GM12864 (cell line): Measurements from ENCODE around the gene AMPH.

ENCODE experiments used
- DNase-seq: peaks from one replicate; pipeline ENCODE4 v3.0.0-alpha.2; 2011; ENCODE audit warnings: low read depth
- H3K4me3 ChIP-seq: 2 replicates; pipeline ENCODE4 v1.5.1; 2011; ENCODE audit warnings: mild to moderate bottlenecking, low read depth, low read length, control low read depth
- TF ChIP-seq, protein P1 (sequence below): IDR thresholded peaks from 2 replicates; pipeline ENCODE4 v1.5.1; 2011; ENCODE audit warnings: low read depth, mild to moderate bottlenecking, moderate library complexity, low read length, control low read depth, inconsistent platforms; ENCODE audit errors: missing control alignments

Gene AMPH

DNA sequence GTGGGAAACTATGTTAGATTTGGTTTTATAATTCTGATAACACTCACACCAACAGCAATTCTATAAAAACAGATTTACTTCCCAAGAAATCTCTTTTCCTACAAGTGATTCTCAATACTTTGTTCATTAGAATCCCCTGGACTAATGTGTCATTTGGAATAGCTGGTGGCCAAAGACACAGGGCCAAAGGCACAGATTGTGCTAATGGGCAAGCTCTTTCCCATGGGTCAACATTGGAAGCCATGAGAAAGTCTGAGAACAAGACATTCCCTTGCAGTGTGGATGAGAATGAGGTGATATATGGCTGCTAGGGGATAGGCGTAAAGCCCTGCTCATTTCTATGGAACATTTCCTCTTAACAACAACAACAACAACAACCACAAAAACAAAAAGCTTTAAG is 153.8 kb downstream of the AMPH start:
- DNase-seq, result no peak
- TF ChIP-seq, protein P1, sequence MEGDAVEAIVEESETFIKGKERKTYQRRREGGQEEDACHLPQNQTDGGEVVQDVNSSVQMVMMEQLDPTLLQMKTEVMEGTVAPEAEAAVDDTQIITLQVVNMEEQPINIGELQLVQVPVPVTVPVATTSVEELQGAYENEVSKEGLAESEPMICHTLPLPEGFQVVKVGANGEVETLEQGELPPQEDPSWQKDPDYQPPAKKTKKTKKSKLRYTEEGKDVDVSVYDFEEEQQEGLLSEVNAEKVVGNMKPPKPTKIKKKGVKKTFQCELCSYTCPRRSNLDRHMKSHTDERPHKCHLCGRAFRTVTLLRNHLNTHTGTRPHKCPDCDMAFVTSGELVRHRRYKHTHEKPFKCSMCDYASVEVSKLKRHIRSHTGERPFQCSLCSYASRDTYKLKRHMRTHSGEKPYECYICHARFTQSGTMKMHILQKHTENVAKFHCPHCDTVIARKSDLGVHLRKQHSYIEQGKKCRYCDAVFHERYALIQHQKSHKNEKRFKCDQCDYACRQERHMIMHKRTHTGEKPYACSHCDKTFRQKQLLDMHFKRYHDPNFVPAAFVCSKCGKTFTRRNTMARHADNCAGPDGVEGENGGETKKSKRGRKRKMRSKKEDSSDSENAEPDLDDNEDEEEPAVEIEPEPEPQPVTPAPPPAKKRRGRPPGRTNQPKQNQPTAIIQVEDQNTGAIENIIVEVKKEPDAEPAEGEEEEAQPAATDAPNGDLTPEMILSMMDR, result no peak
- H3K4me3 ChIP-seq, result no peak overlapping the region

DNA sequence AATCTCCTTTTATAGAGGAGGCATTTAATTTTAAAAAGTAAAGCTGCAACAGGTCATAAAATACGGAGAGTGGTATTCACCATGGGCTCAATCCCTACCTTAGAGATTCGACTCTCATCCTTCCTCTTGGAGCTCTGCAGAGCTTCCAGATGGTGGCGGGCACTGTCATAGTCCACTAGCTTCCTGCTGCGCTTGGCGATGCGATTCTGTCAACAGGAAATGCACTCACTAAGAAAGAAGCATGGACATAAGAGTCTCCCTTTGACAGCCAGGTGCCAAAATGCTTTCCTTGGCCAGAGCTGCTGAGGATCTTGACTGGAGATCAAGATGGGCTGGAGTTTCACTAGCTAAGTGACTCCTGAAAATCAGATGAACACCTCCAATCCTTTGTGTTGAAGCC is 154.4 kb downstream of the AMPH start:
- TF ChIP-seq, protein P1, result no peak
- H3K4me3 ChIP-seq, result no peak overlapping the region
- no peak for DNase-seq

GRCh38 chr7:38465956-38466355 is 165.2 kb downstream of the AMPH start:
- no peak for DNase-seq

DNA sequence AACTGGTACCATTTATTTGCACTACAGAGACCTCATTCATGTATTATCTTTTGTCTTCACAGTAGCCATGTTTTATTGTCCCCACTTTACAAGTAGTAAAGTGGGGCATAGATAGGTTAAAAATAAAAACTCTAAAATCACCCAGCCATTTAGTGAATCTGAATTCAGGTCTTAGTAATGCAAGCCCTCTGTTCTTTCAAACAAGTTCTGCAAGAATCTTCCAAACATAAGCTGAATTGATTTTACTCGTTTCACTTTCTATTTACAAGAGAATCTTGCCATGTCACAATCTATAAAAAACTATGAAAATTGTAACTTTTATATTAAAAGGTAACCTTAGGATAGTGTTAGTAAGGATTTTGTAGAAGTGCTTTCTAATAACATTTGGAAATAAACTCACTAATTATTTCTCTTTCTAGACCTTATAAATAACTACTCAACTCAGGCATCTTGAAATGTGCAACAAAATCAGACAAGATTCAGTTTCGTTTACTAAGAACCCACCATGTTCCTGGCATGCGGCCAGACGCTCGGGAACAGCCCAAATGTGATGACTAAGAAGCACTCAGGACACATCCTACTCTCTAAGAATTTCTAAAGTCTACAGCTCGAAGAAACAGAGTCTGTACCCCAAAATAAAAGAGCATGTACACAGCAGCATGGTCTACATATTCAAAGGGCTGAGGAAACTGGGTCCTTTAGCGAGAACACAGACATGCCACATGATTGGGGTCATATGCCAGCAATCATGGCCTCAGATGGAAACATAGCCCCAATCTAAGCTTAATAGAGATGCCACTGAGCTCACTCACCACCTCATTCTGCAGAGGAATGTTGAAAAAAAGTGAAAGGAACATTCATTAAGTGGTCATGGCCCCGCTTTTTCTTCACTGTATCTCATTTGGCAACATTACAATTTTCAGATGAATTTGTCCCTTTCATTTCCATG is 167.6 kb downstream of the AMPH start:
- H3K4me3 ChIP-seq, result no peak overlapping the region
- DNase-seq, result peak; percentile 72
- TF ChIP-seq, protein P1, result no peak

More at GRCh38 chr7:38465956-38466355, 165.2 kb downstream of the AMPH start:
- H3K4me3 ChIP-seq, result no peak overlapping the region
- TF ChIP-seq, protein P1, result no peak

- H3K4me3 ChIP-seq, result no peak overlapping the region
- TF ChIP-seq, protein P1, result no peak
- no peak for DNase-seq
These were observed 168.4 kb downstream of the AMPH start for GRCh38 chr7:38462819-38463218.

- H3K4me3 ChIP-seq, result no peak overlapping the region
- DNase-seq, result no peak
- TF ChIP-seq, protein P1, result no peak
These were observed 169.3 kb downstream of the AMPH start for GRCh38 chr7:38461887-38462286.
